ENCODE results near the gene FHIP1B. TPM values are rescaled to one million over a fixed set of nuclear protein-coding genes. Genes with fewer than 3 reads are reported as not detected.

The FHIP1B gene
- total RNA-seq, 1 experiment from 2014 or later, result 32.1 TPM

- BruUV-seq (replicated peaks), result no TSS peak
- Histone ChIP-seq H3K9me2 (ENCODE audit: insufficient read depth) (no peaks in the 10 kb centered on the region), H3K4me3 (replicated peaks in 1 of 2; ENCODE audit: low read depth in 1 of 2, low read length in 2 of 2) (no peak overlapping the region), H3K27ac (ENCODE audit: low read depth, low read length) (no peak overlapping the region), H2AFZ (ENCODE audit: low read depth, low read length, poor library complexity, severe bottlenecking) (no peak overlapping the region), H3K27me3 (ENCODE audit: insufficient read depth, low read length) (no peaks in the 10 kb centered on the region), H3K4me1 (ENCODE audit: control insufficient read depth in 1 of 2, insufficient read depth in 2 of 2, low read length in 2 of 2) (no peaks in the 10 kb centered on the region), H3K9ac (ENCODE audit: low read length) (no peak overlapping the region), H3K79me2 (ENCODE audit: insufficient read depth, low read length) (peaks cover 52% of the 10 kb centered on the region), H4K20me1 (ENCODE audit: insufficient read depth) (no peaks in the 10 kb centered on the region), H3K9me3 (ENCODE audit: control insufficient read depth in 1 of 2, insufficient read depth in 1 of 2, low read depth in 1 of 2, low read length in 2 of 2) (no peaks in the 10 kb centered on the region), H3K36me3 (ENCODE audit: control insufficient read depth in 1 of 2, insufficient read depth in 2 of 2, low read length in 2 of 2) (peaks cover 0 to 13% of the 10 kb centered on the region in 2 experiments; a peak in 3 of 4 replicates), H3K4me2 (ENCODE audit: low read length) (no peak overlapping the region)
- no peak for ATAC-seq
- no peak for DNase-seq (ENCODE audit: low read depth, low spot score)
- ChIA-PET POLR2A (no interaction called here), CTCF (no interaction called here), RAD21 (ENCODE audit: low non-redundant PET in 1 of 2, low total read pairs in 2 of 2, uncharacterized antibody in 2 of 2, unreplicated experiment in 2 of 2) (no interaction called here)
- intact Hi-C loops (cut with micrococcal nuclease), result no loop called here
- TF ChIP-seq YY1 (IDR thresholded peaks at IDR 0.05; ENCODE audit: extremely low read depth, insufficient replicate concordance, low read depth, low read length) (no peak), SRF (IDR thresholded peaks at IDR 0.05; ENCODE audit: low read depth) (no peak), TCF7L2 (IDR thresholded peaks at IDR 0.05; ENCODE audit: borderline replicate concordance, extremely low read depth, insufficient read depth, insufficient read length) (no peak), ZFX (IDR thresholded peaks at IDR 0.05) (no peak), EZH2 (IDR thresholded peaks at IDR 0.05) (no peak), SP1 (IDR thresholded peaks at IDR 0.05; ENCODE audit: low read depth) (no peak), SIN3A (IDR thresholded peaks at IDR 0.05; ENCODE audit: low read depth) (no peak), POLR2A (IDR thresholded peaks at IDR 0.05; ENCODE audit: borderline replicate concordance, extremely low read depth, insufficient read depth, insufficient read length) (no peak), JUND (IDR thresholded peaks at IDR 0.05) (no peak), EZH2phosphoT487 (IDR thresholded peaks at IDR 0.05; ENCODE audit: borderline replicate concordance) (no peak), ELF1 (IDR thresholded peaks at IDR 0.05; ENCODE audit: borderline replicate concordance, low read depth) (no peak), MAX (IDR thresholded peaks at IDR 0.05) (no peak), ZBTB33 (IDR thresholded peaks at IDR 0.05; ENCODE audit: extremely low read depth, insufficient replicate concordance, low read length) (no peak), ATF3 (IDR thresholded peaks at IDR 0.05) (no peak), CTCF (IDR thresholded peaks at IDR 0.05 in 2 of 3, conservative IDR thresholded peaks at IDR 0.05 in 1 of 3; ENCODE audit: borderline replicate concordance in 1 of 3, insufficient read depth in 1 of 3, low read depth in 2 of 3, low read length in 2 of 3) (no peak), POLR2AphosphoS5 (IDR thresholded peaks at IDR 0.05; ENCODE audit: low read depth, low read length) (no peak), RAD21 (IDR thresholded peaks at IDR 0.05; ENCODE audit: low read depth) (no peak), REST (IDR thresholded peaks at IDR 0.05; ENCODE audit: low read depth) (no peak)
Measured at GRCh38 chr11:6225024-6225423, 9.4 kb downstream of the FHIP1B start.

Measured in HCT116 (cell line).